NK-92 (cell line): ENCODE data around the gene FAM107B.

Experiments
- DNase-seq: peaks from one replicate; lab custom pipeline; 2025; ENCODE audit not compliant: unreplicated experiment; lab: John Stamatoyannopoulos, UW

The FAM107B gene

DNA sequence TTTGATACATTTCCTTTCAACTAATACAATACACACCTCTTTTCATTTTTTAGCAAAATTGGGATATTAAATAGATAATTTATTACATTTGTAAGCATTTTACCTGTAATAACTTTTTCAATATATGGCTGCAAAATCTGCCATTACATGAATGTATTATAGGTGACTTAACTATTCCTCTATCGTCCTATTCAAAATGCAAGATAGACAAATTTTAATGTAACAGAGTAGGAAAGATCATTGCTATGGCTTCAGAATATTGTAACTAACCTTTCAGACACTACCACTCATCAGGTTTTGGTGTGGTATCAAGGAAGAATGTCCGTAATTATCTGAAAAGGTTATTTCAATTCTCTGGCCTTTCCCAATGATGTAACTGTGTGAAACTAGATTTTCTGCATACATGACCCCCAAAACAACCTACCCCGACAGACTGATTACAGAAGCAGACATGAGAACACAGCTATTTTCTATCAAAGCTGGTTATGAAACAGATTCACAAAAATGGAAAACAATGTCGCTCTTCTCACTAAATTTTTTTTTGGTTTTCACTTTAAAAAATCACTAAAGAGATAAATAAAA lies 211.2 kb downstream of the FAM107B start:
- DNase-seq = no peak

DNA sequence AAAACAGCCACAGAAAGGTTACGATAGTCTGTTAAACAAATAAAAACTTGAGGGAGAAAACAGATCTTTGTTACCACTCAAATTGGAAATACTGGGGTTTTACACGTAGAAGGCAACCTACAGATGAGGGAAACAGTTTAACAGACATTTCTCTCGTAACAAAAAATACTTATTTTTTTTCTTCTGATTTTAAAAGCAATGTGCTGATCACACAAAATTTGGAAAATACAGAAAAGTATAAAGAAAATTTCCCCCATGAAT lies 211.7 kb downstream of the FAM107B start:
- no peak for DNase-seq

DNA sequence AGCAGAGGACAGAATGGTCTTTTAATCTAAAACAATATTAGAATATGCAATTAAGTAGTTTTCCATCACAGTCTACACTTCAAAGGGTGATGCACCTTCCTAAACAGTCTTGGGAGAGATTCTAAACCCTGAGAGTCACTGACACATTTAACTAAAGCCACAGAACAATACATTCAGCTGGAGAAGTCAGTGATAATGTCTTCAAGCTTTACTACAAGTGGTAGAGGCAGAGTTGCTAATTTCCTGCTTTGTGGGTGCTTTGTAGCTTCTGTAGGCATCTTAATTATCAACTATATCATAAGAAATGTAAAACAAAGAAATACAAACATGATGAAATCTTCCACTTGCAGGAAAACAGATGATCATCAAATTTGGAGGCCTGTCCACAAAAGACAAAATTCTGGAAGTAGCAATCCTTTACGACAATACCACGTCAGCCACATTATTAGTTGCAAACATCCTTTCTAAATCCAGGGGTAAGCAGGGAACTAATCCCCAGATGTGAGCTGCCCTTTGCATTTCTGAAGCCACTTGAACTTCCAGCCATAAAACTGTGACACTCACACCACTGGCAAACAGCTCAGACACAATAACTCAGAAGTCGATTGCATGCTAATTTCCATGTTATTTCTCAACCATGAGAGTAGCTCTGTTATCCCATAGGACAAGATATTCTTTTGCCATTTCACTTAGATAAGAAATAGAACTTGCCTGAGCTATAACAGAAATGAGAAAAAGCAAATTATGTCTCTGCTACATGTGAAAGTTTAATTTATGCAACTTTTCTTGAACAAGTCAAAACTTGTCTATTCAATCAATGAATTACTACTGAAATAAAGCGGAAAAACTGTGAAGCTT lies 212.2 kb downstream of the FAM107B start:
- DNase-seq = no peak

DNA sequence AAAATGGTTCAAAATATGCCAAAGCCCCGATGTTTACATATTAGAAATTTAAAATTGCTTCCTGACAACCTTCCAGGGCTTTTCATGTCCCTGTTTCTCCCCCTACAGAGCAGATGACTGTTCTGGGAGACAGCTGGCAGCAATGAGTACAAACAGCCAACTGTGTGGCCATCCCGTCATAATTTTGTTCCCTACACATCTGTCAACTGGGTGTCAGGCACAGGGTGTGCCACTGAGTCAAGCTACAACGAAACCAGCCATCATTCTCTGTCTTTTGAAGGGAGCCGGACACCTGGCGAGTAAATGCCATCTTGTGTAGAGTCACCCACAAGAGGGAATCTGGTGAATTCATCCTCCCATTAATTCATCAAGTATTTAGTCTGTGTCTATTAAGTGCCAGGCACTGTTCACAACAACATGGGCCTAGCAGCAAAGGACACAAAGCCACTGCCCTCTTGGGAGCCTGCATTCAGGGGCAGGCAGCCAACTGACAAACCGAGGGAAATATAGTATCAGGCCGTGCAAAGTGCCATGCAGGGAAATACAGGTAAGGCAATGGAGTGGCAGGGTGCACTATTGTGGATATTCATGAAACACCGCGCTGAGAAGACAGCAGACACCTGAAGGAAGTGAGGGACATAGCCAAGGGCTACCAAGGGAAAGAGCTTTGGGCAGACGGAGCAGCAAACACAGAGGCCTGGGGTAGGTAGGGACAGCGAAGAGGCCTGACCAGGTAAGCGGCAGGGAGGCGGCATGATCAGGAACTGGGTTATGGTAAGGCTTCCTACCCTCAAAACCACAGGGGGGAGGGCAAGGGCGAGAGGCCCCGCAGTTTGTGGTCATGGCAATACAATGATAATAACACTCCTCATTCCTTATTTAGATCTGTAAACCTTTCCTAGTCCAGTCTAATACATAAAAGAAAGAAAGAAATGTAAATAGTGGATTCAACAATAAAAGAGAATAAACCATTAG lies 213.6 kb downstream of the FAM107B start:
- DNase-seq = no peak

DNA sequence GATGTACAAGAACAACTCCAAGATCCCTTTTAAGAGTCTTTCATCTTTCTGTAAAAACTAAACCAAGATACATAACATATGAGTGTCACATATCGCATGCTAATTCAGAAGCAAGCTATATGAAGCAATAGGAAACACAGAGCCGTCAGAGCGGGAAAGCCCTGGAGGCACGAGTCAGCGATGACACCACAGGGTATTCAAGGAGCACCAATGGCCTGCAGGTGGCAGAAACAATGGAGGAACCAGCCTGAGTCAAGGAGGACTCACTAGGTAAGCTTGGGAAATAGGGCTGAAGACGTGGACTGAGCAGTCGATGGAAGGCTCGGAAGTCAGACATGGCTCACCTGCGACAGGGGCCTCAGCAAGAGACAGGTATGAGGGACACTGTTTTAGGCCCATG lies 214.4 kb downstream of the FAM107B start:
- no peak for DNase-seq

- DNase-seq = no peak
These were observed 216.7 kb downstream of the FAM107B start for GRCh38 chr10:14558025-14558424.

- DNase-seq = no peak
These were observed 217.1 kb downstream of the FAM107B start for GRCh38 chr10:14557567-14557966.

- no peak for DNase-seq
These were observed 218.3 kb downstream of the FAM107B start for GRCh38 chr10:14556285-14556956.

DNA sequence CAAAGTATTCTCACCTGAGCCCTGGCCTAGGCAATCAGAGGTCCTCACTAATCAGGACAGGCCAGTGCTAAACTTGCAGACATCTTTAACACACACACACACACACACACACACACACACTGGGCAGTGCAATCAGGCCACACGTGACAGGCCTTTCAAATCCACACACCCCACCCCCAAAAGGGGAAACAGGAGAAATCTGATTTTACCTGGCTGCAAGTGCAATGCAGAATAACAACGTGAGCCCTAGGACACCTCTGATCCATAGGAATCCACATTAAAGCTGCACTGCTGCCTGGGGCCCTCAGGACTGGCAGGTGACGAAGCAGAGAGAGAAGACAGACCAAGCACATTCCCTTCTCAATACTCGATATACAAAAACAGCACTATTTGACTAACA lies 218.9 kb downstream of the FAM107B start:
- DNase-seq = no peak

- no peak for DNase-seq
These were observed 220.0 kb downstream of the FAM107B start for GRCh38 chr10:14554491-14555205.

DNA sequence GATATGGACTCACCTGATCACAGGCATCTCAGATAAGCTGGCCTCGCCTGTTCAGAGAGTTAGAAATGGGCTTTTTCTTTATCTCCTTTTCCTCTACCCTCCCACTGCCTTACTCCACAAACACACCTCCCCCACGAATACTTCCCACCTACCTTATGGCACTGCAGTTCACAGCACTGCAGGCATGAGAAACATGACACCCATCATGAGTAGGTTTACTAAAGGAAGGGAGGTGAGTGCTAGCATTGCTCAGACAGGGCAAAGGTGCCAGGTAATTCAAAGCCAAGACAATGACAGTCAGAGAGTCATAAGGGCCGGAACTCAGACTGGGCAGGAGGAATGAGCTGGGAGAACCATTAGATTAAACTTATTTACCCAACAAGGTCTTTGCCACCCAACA lies 220.6 kb downstream of the FAM107B start:
- no peak for DNase-seq

DNA sequence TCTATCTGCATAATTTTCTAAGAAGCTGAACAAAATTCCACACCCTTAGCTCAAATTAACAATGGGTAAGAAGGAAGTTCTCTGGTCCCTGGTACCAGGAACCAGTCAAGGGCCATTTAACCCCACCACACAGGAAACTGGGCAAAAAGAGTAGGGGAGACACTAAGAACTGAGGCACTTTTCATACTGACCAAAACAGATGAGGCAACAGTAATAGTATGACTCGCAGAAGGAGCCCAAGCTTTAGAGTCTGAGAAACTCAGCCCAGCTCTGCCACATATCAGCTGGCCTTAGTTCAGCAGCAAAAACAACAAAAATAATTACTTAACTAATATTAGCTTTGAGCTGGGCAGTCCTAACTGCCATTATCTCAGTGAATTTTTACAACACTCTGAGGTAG lies 221.2 kb downstream of the FAM107B start:
- DNase-seq = no peak

DNA sequence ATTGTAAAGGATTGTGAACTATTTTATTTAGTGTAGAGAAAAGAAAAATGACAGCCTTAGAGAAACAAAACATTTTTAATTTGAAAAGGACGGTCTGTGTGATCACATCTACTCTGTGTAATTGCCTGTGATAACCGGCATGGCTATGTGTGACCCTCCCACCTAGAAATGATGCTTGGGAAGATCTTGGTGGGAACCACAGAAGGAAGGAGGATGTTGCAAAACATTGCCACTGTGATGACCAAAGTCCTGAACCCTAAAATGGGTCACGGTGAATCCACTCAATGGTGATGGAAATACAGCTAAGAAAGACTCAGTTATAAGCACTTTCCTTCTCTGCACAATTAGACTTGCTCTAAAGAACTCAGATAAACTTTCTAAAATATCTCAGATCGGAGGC lies 222.7 kb downstream of the FAM107B start:
- no peak for DNase-seq

DNA sequence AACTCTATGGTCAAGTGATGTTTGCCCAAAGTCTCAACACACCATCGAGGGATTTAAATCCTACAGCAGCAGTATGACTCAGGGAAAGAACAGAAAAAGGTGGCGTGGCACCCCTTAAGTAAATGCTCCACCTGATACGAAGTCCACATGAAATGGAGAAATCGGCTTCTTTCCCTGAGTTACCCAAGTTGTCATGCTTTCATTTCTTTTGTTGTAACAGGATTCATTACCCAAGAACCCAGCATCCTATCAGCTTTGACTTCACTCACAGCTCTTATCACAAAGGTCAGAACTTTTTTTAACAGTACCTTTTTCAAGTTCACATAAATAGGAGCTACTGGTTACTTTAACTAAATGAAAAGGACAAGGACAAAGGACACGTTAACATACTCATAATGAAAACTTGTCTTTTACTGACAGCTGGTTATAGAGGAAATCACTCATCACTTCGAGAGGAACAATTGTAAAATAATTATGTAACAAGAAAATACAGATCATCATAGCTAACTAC lies 224.2 kb downstream of the FAM107B start:
- DNase-seq = no peak

DNA sequence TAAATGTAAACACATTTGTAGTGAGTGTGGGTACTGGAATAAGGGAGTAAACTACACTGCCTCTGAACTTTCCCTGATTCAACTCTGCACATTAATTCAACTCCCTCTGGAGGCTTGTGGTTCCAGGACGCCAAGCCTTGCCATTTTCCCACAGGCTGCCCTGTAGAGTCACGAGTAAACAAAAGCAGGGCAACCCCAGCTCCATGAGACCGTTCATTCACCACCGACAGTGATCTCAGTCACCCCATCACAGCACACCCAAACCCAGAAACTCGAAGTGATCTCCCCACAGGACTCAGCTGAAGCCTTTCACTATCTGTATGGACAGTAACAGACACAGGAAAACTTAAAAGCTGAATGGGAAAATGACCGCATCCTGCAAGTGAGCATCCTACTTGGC lies 225.2 kb downstream of the FAM107B start:
- DNase-seq = no peak

- DNase-seq = no peak
These were observed 225.7 kb downstream of the FAM107B start for GRCh38 chr10:14548970-14549369.

DNA sequence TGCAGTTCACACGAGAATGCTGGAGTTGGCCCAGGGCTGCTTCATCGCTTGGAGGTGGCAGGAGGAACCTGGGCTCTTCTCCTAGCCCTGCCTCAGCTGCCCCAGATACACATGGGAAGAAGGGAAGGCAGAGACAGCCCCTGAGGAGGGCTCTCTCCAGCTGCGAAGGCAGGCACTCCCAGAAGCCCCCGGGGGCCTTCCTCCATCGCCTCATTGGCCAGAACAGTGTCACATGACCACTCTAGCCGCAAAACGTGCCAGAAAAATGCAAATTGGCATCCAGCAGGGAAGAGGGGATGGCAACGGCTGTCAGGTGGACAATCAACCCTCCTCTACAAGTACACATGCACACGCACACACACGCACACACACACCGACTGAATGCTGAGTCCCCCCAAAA lies 226.2 kb downstream of the FAM107B start:
- DNase-seq = no peak

DNA sequence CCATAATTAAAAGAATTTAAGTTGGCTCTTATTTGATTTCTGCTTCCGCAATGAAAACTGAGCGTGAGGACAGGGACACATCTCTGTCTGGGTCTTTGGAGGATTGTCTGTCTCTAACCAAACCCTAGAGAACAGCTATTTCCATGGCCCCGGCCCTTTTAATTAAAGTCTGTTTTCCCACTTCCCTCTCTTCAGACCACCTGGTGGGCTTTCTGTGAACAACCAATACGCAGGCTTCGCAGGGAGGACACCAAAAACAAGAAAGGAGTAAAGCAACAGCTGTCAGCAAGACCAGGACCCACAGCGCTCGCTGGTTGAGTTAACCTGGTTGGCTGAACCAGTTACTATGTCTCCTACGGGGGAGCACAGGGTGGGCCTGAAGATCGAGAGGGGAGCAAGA lies 226.9 kb downstream of the FAM107B start:
- DNase-seq = no peak

DNA sequence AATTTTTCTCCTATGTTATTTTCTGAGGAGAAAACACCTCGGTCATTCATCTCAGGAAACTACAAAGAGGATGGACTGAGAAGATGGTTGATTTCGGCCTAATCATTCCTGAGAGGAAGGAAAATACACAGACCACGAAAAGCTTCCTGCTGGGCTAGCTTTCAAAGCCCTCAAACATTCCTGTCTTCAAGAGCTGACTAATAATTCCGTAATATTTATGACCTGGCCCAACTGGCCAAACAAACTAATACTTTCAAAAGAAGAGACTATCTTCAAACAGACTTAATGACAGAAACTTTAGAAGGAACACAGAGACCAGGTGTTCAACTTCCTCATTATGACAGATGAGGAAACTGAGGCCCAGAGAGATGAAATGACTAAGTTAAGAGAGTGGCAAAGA lies 228.9 kb downstream of the FAM107B start:
- no peak for DNase-seq

DNA sequence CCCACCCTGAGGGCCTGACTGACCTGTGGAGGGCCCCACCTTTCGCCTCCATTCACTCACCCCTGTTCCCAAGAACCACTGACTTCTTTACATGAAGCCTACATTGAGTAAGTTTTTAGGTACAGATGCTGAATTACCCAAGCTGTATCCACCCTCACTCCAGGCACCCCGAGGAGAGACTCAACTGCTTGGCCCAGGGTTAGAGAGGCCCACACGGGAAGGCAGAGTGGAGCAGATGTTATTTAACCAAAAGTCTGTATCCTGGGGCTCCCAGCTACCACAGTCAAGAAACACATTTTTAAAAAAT lies 230.8 kb downstream of the FAM107B start:
- DNase-seq = no peak
